ENCODE measurements around the gene PPIE.
"Not testable (repeated sequence)": the region's sequence is repeated elsewhere in the genome, so short reads cannot be mapped to it uniquely, and the experiment has no call there.

GRCh38 chr1:39775676-39776399 is 37.2 kb downstream of the PPIE start:
- not testable (repeated sequence) for TF ChIP-seq CTCF (IDR thresholded peaks at IDR 0.05 in 8 of 11, conservative IDR thresholded peaks at IDR 0.05 in 3 of 11); POLR2A (IDR thresholded peaks at IDR 0.05)

Measured in spleen (tissue), 7 donors.